ENCODE measurements around the gene SP3.
A peak's percentile ranks its signal among the peaks of the same experiment; 100 is the strongest.

Gene SP3

GRCh38 chr2:173968551-173968950 lies 3.4 kb upstream of the SP3 start:
- no peak for DNase-seq

GRCh38 chr2:173966274-173967098 lies 1.3 kb upstream of the SP3 start:
- DNase-seq: no peak

- peak; percentile 27 to 91 (median 82) for DNase-seq
Observed at GRCh38 chr2:173964565-173965371, 405 bp downstream of the SP3 start.

DNA sequence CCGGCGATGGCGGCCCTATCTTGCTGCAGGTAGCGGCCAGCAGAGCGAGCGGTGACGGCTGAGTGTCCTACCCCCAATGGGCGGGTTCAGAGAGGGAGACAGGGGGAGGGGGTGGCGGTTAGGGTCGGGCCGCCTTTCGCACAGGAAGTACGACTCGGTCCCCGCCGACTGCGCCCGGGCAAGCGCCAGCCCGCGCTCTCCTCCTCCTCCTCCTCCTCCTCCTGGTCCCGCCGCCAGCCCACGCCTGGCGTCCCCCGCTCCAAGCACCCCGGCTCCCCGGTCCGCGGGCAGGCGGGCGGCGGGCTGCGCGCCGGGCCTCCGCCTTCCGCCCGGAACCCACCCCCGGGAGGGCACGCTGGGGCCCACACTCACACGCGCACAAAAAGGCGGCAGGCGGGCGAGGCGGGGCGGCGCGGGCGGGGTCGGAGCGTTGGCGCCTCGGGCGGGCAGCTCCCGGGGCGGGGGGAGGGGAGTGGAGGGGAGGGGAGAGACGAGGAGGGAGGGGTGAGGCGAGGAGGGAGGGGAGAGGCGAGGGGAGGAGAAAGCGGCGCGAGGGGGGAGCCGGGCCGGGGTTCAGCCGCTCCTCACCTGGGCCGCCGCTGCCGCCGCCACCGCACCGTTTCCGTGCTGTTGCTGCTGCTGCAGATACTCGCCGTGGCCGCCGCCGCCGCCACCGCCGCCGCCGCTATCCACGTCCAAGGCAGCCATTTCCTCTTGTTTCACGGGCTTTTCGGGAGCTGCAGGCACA lies 1.2 kb downstream of the SP3 start:
- peak in 55 of 56 donors; percentile 55 to 97 (median 89) for DNase-seq

DNA sequence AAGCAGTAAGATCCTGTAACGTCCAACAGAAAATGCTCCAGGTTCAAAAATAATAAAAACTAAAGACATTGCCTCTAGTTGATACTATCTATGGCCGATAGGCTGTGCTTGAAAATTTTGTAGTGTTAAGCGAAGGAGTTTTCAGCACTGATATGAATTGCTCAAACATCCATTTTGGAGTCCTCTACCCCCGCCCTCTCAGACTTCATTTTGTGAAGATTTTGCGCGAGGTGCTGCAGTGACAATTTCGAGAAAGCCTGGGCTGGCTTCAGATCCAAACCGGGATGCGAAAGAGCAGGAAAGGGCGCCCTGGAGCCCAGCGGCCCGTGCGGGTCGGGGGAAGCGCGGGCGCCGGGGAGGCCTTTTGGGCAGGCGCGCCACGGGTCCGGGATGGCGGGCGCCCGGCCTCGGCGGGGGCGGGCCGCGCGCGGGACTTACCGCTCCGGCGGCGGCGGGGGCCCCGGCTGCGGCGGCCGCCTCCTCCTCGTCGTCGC lies 1.8 kb downstream of the SP3 start:
- peak in 35 of 56 donors; percentile 4 to 81 (median 65) for DNase-seq

DNA sequence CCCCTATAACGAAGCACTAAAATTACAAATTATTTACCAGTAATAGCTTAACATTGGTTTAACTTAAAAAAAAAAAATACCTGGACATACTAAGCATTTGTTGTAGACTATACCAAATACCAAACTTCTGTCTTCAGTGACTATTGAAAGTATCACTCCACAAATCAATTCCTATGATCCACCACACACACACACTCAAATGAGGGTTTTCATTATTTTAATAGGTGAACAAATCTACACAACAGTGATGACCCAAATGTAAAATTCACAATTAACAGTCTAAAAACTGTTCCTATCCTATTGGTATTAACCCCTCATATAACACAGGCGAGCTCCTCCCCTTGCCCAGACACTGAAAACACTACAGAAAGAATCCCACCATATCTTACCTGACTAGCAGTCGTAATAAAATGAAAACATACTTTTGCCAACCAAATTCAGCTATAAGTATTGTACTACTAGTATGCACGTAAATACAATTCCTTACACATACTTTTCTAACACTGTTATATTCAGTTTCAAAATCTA lies 2.5 kb downstream of the SP3 start:
- no peak for DNase-seq

- DNase-seq: no peak
Observed at GRCh38 chr2:173962031-173962430, 3.1 kb downstream of the SP3 start.

- no peak for DNase-seq
Observed at GRCh38 chr2:173961346-173961705, 3.8 kb downstream of the SP3 start.

DNA sequence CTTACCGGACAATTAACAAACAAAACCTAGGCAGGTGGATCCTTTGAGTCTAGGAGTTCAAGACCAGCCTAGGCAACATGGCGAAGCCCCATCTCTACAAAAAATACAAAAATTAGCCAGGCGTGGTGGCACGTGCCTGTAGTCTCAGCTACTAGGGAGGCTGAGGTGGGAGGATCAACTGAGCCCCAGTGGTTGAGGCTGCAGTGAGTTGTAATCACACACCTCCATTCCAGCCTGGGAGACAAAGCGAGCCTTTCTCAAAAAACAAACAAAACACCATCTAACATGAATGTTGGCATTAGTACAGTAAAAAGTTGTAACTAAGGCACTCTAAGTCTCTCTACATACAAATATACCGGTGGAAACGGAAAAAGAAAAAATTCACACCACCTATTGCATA lies 5.3 kb downstream of the SP3 start:
- no peak for DNase-seq

- DNase-seq: no peak
Observed at GRCh38 chr2:173959358-173959884, 5.8 kb downstream of the SP3 start.

GRCh38 chr2:173958198-173958846 lies 6.9 kb downstream of the SP3 start:
- no peak for DNase-seq

- DNase-seq: no peak
Observed at GRCh38 chr2:173957517-173957916, 7.7 kb downstream of the SP3 start.

DNA sequence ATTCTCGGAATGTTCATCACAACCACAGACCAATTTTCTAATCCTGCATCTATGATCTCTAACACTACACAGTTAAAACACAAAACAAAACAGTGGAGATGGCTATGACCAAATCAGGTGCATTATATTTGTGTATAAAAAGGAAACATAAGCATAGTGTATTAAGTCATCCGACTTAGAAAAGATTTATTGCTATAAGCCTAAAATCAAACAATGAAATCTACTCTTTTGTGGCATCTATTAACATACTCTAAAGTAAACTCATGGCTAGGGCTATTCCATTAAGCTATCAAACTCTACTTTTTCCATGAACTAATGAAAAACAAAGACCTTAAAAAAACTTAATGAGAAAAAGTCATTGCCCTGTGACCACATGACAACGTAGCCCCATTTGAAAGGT lies 8.7 kb downstream of the SP3 start:
- DNase-seq: no peak

GRCh38 chr2:173955867-173956266 lies 9.3 kb downstream of the SP3 start:
- no peak for DNase-seq

DNA sequence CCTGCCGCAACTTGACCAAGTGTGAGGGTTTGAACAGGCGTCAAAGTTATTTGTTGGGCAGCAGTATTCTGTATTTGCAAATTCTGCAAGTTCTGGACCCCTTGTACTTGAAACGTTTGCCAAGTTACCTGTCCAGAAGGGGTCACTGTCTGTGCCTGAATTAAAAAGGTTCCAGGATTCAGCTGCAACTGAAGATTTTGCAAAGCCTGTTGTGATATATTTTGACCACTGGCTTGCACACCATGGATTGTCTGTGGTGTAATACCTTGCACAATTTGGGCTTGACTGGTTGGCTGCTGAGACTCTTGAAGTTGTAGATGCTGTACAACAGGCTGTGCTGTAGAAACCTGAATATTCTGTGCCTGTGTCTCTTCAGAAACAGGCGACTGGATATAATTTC lies 10.2 kb downstream of the SP3 start:
- no peak for DNase-seq

GRCh38 chr2:173953047-173953424 lies 12.1 kb downstream of the SP3 start:
- DNase-seq: no peak

GRCh38 chr2:173952267-173953046 lies 12.7 kb downstream of the SP3 start:
- DNase-seq: no peak

DNA sequence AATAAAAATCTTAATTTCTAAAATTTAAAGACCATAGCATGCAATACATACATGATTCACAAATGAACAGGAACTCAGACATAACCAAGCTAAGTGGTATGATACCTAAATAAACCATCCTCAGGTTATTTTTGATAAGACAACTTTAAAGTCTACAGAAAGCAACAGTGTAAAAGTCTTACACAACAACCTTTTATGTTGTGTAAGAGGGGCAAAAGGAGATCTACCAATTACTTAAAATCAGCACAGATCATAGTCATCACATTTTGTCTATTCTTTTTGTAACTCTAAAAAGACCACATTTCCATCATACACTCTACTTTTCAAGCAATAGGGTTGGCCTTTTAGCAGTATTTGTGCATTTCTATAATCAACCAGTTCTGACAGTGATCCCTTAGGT lies 16.3 kb downstream of the SP3 start:
- DNase-seq: no peak

DNA sequence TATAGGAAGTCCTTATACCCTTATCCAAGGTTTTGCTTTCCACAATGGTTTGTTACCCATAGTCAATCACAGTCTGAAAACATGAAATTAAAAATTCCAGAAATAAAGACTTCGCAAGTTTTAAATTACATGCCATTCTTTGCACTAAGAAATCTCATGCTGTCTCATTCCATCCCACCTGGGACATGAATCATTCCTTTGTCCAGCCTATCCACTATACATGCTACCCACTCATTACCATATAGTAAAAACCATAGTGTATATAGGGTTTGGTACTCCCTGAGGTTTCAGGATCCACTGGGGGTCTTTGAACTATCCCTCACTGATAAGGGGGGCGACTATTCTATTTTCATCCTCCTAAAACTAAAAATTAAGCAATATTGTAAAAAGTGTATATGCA lies 17.0 kb downstream of the SP3 start:
- no peak for DNase-seq

- DNase-seq: no peak
Observed at GRCh38 chr2:173947131-173947530, 18.0 kb downstream of the SP3 start.
